HCT116 (cell line): ENCODE results near the gene PLVAP. TPM values are rescaled to one million over a fixed set of nuclear protein-coding genes. Genes with fewer than 3 reads are reported as not detected.

Source experiments
- ATAC-seq: fragments of 200-7000 bp; cut with Tn5 transposase; 2 replicates; pipeline ENCODE4 v1.9.1; 2020; ENCODE audit warnings: mild to moderate bottlenecking, moderate library complexity
- BruUV-seq: library from RNA; stranded (reverse); fragments of 400-500 nt; replicated peaks from 2 replicates; lab custom pipeline; 2021; lab: Mats Ljungman, UMichigan
- CTCF ChIA-PET: fragments of 300-600 bp; sonication (Branson Sonifier 250); formaldehyde crosslinking; loops from one replicate; lab custom pipeline; 2021; ENCODE audit warnings: antibody characterized with exemption; lab: Charles Lee
- POLR2A ChIA-PET: fragments of 300-600, 350-600 bp; sonication (Branson Sonifier 250); formaldehyde crosslinking; loops from one replicate; lab custom pipeline; 2021; ENCODE audit warnings: antibody characterized with exemption; lab: Charles Lee
- RAD21 ChIA-PET, 2 experiments: fragments of 300-600 bp; sonication (Branson Sonifier 250); formaldehyde crosslinking; loops; one replicate each; lab custom pipeline; 2023; ENCODE audit warnings: low total read pairs in 2 of 2; ENCODE audit not compliant: uncharacterized antibody in 2 of 2, unreplicated experiment in 2 of 2, low non-redundant PET in 1 of 2; lab: Charles Lee
- DNase-seq: peaks from one replicate; pipeline ENCODE4 v3.0.0-alpha.2; 2010; ENCODE audit warnings: low read depth, low spot score
- H2AFZ ChIP-seq: fragments of 200-600 bp; shearing (Covaris generic), sonication (generic); 2 replicates; pipeline ENCODE4 v1.6.1; 2017; ENCODE audit warnings: low read depth, mixed run types, mixed read lengths, antibody characterized with exemption, low read length; ENCODE audit not compliant: poor library complexity, severe bottlenecking
- H3K27ac ChIP-seq: 2 replicates; pipeline ENCODE4 v1.5.1; 2012; ENCODE audit warnings: low read depth, low read length
- H3K27me3 ChIP-seq: fragments of 200-600 bp; sonication (generic); 2 replicates; pipeline ENCODE4 v1.6.1; 2016; ENCODE audit warnings: mixed run types, low read length, mixed read lengths; ENCODE audit not compliant: insufficient read depth
- H3K36me3 ChIP-seq, 2 experiments: fragments of 200-500 bp in 1 of 2; fragments of 200-600 bp in 1 of 2; sonication (Bioruptor generic) in 1 of 2; sonication (generic) in 1 of 2; 2 replicates each; pipeline versions ENCODE4 v1.5.1 to v1.6.1; 2014 to 2016; ENCODE audit warnings: low read length in 2 of 2, inconsistent platforms in 1 of 2, mixed read lengths in 1 of 2, mixed run types in 1 of 2; ENCODE audit not compliant: insufficient read depth in 2 of 2, control insufficient read depth in 1 of 2
- H3K4me1 ChIP-seq, 2 experiments: fragments of 200-600 bp in 1 of 2; sonication (generic) in 1 of 2; 2 replicates each; pipeline versions ENCODE4 v1.5.1 to v1.6.1; 2012 to 2017; ENCODE audit warnings: low read length in 2 of 2, inconsistent platforms in 1 of 2, mild to moderate bottlenecking in 1 of 2, mixed read lengths in 1 of 2, mixed run types in 1 of 2, moderate library complexity in 1 of 2; ENCODE audit not compliant: insufficient read depth in 2 of 2, control insufficient read depth in 1 of 2
- H3K4me2 ChIP-seq: fragments of 200-600 bp; sonication (generic); 2 replicates; pipeline ENCODE4 v1.6.1; 2017; ENCODE audit warnings: mixed run types, low read length, mixed read lengths
- H3K4me3 ChIP-seq, 2 experiments: fragments of 200-600 bp in 1 of 2; sonication (generic) in 1 of 2; replicated peaks in 1 of 2; 2 replicates each; pipeline ENCODE4 v1.5.1; 2011 to 2016; ENCODE audit warnings: low read length in 2 of 2, control low read depth in 1 of 2, low read depth in 1 of 2, mild to moderate bottlenecking in 1 of 2, mixed read lengths in 1 of 2, mixed run types in 1 of 2
- H3K79me2 ChIP-seq: fragments of 200-600 bp; sonication (generic); 2 replicates; pipeline ENCODE4 v1.6.1; 2017; ENCODE audit warnings: mild to moderate bottlenecking, mixed run types, low read length, moderate library complexity, mixed read lengths; ENCODE audit not compliant: insufficient read depth
- H3K9ac ChIP-seq: fragments of 200-600 bp; sonication (generic); 2 replicates; pipeline ENCODE4 v1.6.1; 2016; ENCODE audit warnings: low read length, mixed read lengths
- H3K9me2 ChIP-seq: fragments of 200-600 bp; sonication (generic), shearing (Covaris generic); 2 replicates; pipeline ENCODE4 v1.6.1; 2017; ENCODE audit warnings: mixed run types, mild to moderate bottlenecking, moderate library complexity; ENCODE audit not compliant: insufficient read depth
- H3K9me3 ChIP-seq, 2 experiments: fragments of 200-500 bp in 1 of 2; fragments of 200-600 bp in 1 of 2; sonication (Bioruptor generic) in 1 of 2; sonication (generic) in 1 of 2; 2 replicates each; pipeline ENCODE4 v1.6.1; 2014 to 2017; ENCODE audit warnings: low read length in 2 of 2, mixed read lengths in 2 of 2, inconsistent platforms in 1 of 2, low read depth in 1 of 2, mild to moderate bottlenecking in 1 of 2, mixed run types in 1 of 2, moderate library complexity in 1 of 2; ENCODE audit not compliant: control insufficient read depth in 1 of 2, insufficient read depth in 1 of 2
- H4K20me1 ChIP-seq: fragments of 200-600 bp; sonication (generic), shearing (Covaris generic); 2 replicates; pipeline ENCODE4 v1.6.1; 2017; ENCODE audit warnings: mixed run types, mild to moderate bottlenecking, moderate library complexity; ENCODE audit not compliant: insufficient read depth
- ATF3 ChIP-seq: IDR thresholded peaks from 2 replicates; pipeline ENCODE4 v1.6.1; 2012
- CEBPB ChIP-seq: IDR thresholded peaks from 2 replicates; pipeline ENCODE4 v1.6.1; 2012; ENCODE audit warnings: low read depth
- ELF1 ChIP-seq: IDR thresholded peaks from 2 replicates; pipeline ENCODE4 v1.6.1; 2012; ENCODE audit warnings: low read depth, borderline replicate concordance
- EZH2 ChIP-seq: fragments of 200-600 bp; sonication (generic); IDR thresholded peaks from 2 replicates; pipeline ENCODE4 v1.6.1; 2017; ENCODE audit warnings: antibody characterized with exemption, mixed run types
- EZH2phosphoT487 ChIP-seq: fragments of 200-600 bp; IDR thresholded peaks from 2 replicates; pipeline ENCODE4 v1.6.1; 2018; ENCODE audit warnings: antibody characterized with exemption, borderline replicate concordance
- FOSL1 ChIP-seq: IDR thresholded peaks from 2 replicates; pipeline ENCODE4 v1.6.1; 2012; ENCODE audit warnings: low read depth
- JUND ChIP-seq: IDR thresholded peaks from 2 replicates; pipeline ENCODE4 v1.6.1; 2012
- RAD21 ChIP-seq: IDR thresholded peaks from 2 replicates; pipeline ENCODE4 v1.6.1; 2012; ENCODE audit warnings: low read depth, mild to moderate bottlenecking
- SIN3A ChIP-seq: IDR thresholded peaks from 2 replicates; pipeline ENCODE4 v1.6.1; 2012; ENCODE audit warnings: low read depth
- intact Hi-C: fragments of 100-400 bp; cut with micrococcal nuclease; formaldehyde crosslinking; loops from 2 replicates; pipeline ENCODE4 v1.10.0; 2022
- total RNA-seq: library from RNA; stranded (reverse); gene quantifications from one replicate; pipeline ENCODE4 v1.2.1, GENCODE V29; 2021; ENCODE audit not compliant: unreplicated experiment
- TF ChIP-seq, protein P1 (sequence below): IDR thresholded peaks from 2 replicates; pipeline ENCODE4 v1.6.1; 2012

PLVAP gene
- total RNA-seq, 1 experiment from 2014 or later: 0.47 TPM

DNA sequence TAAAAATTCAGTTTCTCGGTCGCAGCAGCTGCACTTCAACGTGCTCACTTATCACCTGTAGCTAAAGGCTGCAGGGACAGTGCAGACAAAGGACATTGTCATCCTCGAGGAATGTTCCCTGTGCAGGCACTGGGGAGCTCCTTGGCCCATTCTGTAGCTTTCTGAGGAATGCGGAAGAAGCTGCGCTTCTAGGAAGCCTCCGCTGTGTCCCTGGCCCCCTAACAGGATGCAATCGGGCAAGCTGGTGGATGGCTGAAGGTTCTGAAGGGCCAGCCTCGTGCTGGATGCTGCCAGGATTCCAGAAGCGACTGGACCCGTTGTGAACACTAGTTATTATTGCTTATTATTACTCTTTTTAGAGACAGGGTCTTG, 50.6 kb downstream of the PLVAP start:
- no peak for DNase-seq
- H3K9me3 ChIP-seq: no peaks in the 10 kb centered on the region
- no peaks in the 10 kb centered on the region for H3K27me3 ChIP-seq
- H3K36me3 ChIP-seq: peaks cover 0 to 6% of the 10 kb centered on the region in 2 experiments; a peak in 1 of 4 replicates
- ChIA-PET CTCF (interaction anchor here (1.8 to 3.0 kb wide), 2 partner anchors 9 to 17 kb away, joined by 5 to 12 read pairs; partner anchors contain the start of gene DDA1), RAD21 (no interaction called here), POLR2A (interaction anchor here (1.7 to 2.8 kb wide), 2 partner anchors 13 to 17 kb away, joined by 6 to 9 read pairs; partner anchors contain the start of gene DDA1)
- no peak overlapping the region for H3K4me3 ChIP-seq
- TF ChIP-seq CEBPB (no peak), EZH2phosphoT487 (no peak)
- TF ChIP-seq, protein P1, sequence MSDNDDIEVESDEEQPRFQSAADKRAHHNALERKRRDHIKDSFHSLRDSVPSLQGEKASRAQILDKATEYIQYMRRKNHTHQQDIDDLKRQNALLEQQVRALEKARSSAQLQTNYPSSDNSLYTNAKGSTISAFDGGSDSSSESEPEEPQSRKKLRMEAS: no peak
- H4K20me1 ChIP-seq: no peaks in the 10 kb centered on the region
- no peak overlapping the region for H3K4me2 ChIP-seq
- H3K9me2 ChIP-seq: no peaks in the 10 kb centered on the region
- intact Hi-C loops: no loop called here
- peaks cover 5 to 18% of the 10 kb centered on the region in 2 experiments for H3K4me1 ChIP-seq
- no peak overlapping the region for H2AFZ ChIP-seq
- BruUV-seq: no TSS peak
- peak overlapping the region; percentile 90 for H3K27ac ChIP-seq
- ATAC-seq: no peak
- H3K79me2 ChIP-seq: no peaks in the 10 kb centered on the region
- no peak overlapping the region for H3K9ac ChIP-seq

GRCh38 chr19:17325881-17326594, 51.1 kb downstream of the PLVAP start:
- intact Hi-C loops: no loop called here
- ChIA-PET CTCF (interaction anchor here (1.8 to 3.0 kb wide), 2 partner anchors 9 to 17 kb away, joined by 5 to 12 read pairs; partner anchors contain the start of gene DDA1), RAD21 (no interaction called here), POLR2A (interaction anchor here (2.8 kb wide), 1 partner anchor 17 kb away, joined by 9 read pairs; the partner anchor contains the start of gene DDA1)
- 0 out of 2 replicates have a peak overlapping the region, but pooled peaks have one; percentile 90 for H3K27ac ChIP-seq
- H2AFZ ChIP-seq: no peak overlapping the region
- no peaks in the 10 kb centered on the region for H4K20me1 ChIP-seq
- no peaks in the 10 kb centered on the region for H3K9me3 ChIP-seq
- no peaks in the 10 kb centered on the region for H3K79me2 ChIP-seq
- TF ChIP-seq SIN3A: no peak
- no peak for TF ChIP-seq ELF1
- no peak for TF ChIP-seq RAD21
- no peak for TF ChIP-seq EZH2
- TF ChIP-seq, protein P1: no peak
- no peak for TF ChIP-seq FOSL1
- no peak for TF ChIP-seq JUND
- no peak for TF ChIP-seq CEBPB
- TF ChIP-seq ATF3: no peak
- no peak for TF ChIP-seq EZH2phosphoT487
- no peaks in the 10 kb centered on the region for H3K9me2 ChIP-seq
- H3K36me3 ChIP-seq: peaks cover 0 to 6% of the 10 kb centered on the region in 2 experiments; a peak in 1 of 4 replicates
- DNase-seq (no peak), ATAC-seq (no peak)
- BruUV-seq: no TSS peak
- H3K9ac ChIP-seq: no peak overlapping the region
- H3K4me1 ChIP-seq: peaks cover 5 to 18% of the 10 kb centered on the region in 2 experiments
- no peaks in the 10 kb centered on the region for H3K27me3 ChIP-seq
- H3K4me2 ChIP-seq: no peak overlapping the region
- no peak overlapping the region for H3K4me3 ChIP-seq
